Measurements from ENCODE around the gene ESRRG. TPM values are rescaled to one million over a fixed set of nuclear protein-coding genes. Genes with fewer than 3 reads are reported as not detected.

ESRRG gene
- total and polyA plus RNA-seq, 2 donors (not counting 3 experiments of a cell fraction or from before 2014, with no cell fraction given), result not detected

GRCh38 chr1:216555653-216556052, 167.6 kb downstream of the ESRRG start:
- no peaks in the 10 kb centered on the region for H4K20me1 ChIP-seq (replicated peaks; ENCODE audit: control insufficient read depth, extremely low read depth, insufficient read depth, low read length)
- no peaks in the 10 kb centered on the region for H3K36me3 ChIP-seq (ENCODE audit: control insufficient read depth in 2 of 2, extremely low read depth in 1 of 2, insufficient read depth in 2 of 2, low read length in 2 of 2)
- no peak overlapping the region for H2AFZ ChIP-seq (ENCODE audit: low read depth, low read length)
- dilution Hi-C loops (cut with MboI; ENCODE audit: extremely low pct_ligation_motif_present, low sequenced_read_pairs) (no loop called here), intact Hi-C loops (cut with micrococcal nuclease) (no loop called here)
- no peak overlapping the region for H3K4me3 ChIP-seq (replicated peaks in 1 of 3; ENCODE audit: insufficient read depth in 1 of 3, low read depth in 1 of 3, low read length in 3 of 3)
- DNase-seq (ENCODE audit: low read depth, low spot score), result no peak
- no peaks in the 10 kb centered on the region for H3K79me2 ChIP-seq (ENCODE audit: control insufficient read depth, insufficient read depth, low read length)
- no peak overlapping the region for H3K9ac ChIP-seq (replicated peaks; ENCODE audit: extremely low read depth, insufficient read depth, low read length)
- ChIA-PET POLR2A (no interaction called here), CTCF (no interaction called here)
- H3K4me1 ChIP-seq (ENCODE audit: control insufficient read depth, extremely low read depth, insufficient read depth, low read length), result no peaks in the 10 kb centered on the region
- FAIRE-seq, result no peak
- peaks cover 2% of the 10 kb centered on the region for H3K9me1 ChIP-seq (replicated peaks; ENCODE audit: control insufficient read depth, extremely low read depth, insufficient read depth, low read length)
- H3K27me3 ChIP-seq (ENCODE audit: control insufficient read depth in 2 of 2, insufficient read depth in 2 of 2, low read length in 2 of 2), result no peaks in the 10 kb centered on the region
- no peak overlapping the region for H3K27ac ChIP-seq (ENCODE audit: insufficient read depth, low read depth, low read length)
- TF ChIP-seq MYC (IDR thresholded peaks at IDR 0.05; ENCODE audit: low read depth, low read length) (no peak), MAX (IDR thresholded peaks at IDR 0.05; ENCODE audit: insufficient read depth, insufficient read length) (no peak), FOS (IDR thresholded peaks at IDR 0.05; ENCODE audit: borderline replicate concordance, insufficient read depth, low read length) (no peak), GATA2 (IDR thresholded peaks at IDR 0.05; ENCODE audit: insufficient read depth, insufficient read length, low read depth, low read length) (no peak), EZH2 (IDR thresholded peaks at IDR 0.05; ENCODE audit: borderline replicate concordance, low read depth, low read length, severe bottlenecking) (no peak), CTCF (IDR thresholded peaks at IDR 0.05; ENCODE audit: extremely low read depth in 1 of 2, insufficient read depth in 1 of 2, low read depth in 1 of 2, low read length in 2 of 2) (no peak), POLR2AphosphoS5 (IDR thresholded peaks at IDR 0.05; ENCODE audit: insufficient read depth, low read depth, low read length) (no peak), JUN (IDR thresholded peaks at IDR 0.05; ENCODE audit: borderline replicate concordance, insufficient read depth, insufficient read length, low read depth) (no peak), POLR2A (IDR thresholded peaks at IDR 0.05; ENCODE audit: low read depth, low read length) (no peak)
- H3K4me2 ChIP-seq (ENCODE audit: insufficient read depth, low read length), result no peak overlapping the region
- no TSS peak for BruUV-seq (replicated peaks)
- no peaks in the 10 kb centered on the region for H3K9me3 ChIP-seq (replicated peaks; ENCODE audit: control insufficient read depth, insufficient read depth, low read length)
